ENCODE results near the gene SORCS2.

SORCS2 gene

GRCh38 chr4:7719354-7720174 lies 527.2 kb downstream of the SORCS2 start:
- H3K27me3 ChIP-seq (ENCODE audit: control insufficient read depth, insufficient read depth, low read length) = no peaks in the 10 kb centered on the region
- H3K9ac ChIP-seq (ENCODE audit: low read depth, low read length) = no peak overlapping the region
- H3K4me1 ChIP-seq (ENCODE audit: control insufficient read depth, insufficient read depth, low read length) = no peaks in the 10 kb centered on the region
- H3K36me3 ChIP-seq (ENCODE audit: control insufficient read depth, insufficient read depth, low read length) = no peaks in the 10 kb centered on the region
- no peaks in the 10 kb centered on the region for H3K9me3 ChIP-seq (ENCODE audit: control insufficient read depth, insufficient read depth, low read length)
- H3K4me3 ChIP-seq (ENCODE audit: low read depth, low read length) = no peak overlapping the region

DNA sequence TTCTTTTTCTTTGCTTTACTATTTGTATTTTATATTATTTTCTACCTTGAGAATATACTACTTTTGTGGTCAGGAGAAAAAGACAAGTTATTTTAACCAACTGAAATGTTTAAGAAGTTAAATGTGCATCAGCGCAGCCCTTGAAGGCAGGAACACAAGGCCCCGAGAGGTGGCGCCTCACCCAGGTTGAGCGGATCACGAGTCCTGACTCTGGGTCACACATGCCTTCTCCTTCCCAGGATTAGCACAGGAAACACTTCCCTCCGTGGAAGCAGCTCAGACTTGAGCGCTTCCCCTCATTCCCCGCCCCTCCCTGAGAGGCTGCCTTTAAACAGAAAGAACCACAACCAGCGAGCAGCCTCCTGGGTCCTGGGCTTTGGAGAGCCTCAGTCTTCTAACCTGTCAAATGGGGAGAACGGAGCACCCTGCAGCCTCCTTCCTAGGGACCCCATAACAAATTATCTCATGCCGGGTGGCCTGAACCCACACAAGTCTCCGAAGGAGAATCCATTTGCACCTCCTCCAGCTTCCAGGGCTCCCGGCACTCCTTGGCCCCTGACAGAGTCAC lies 529.7 kb downstream of the SORCS2 start:
- H3K27me3 ChIP-seq (ENCODE audit: control insufficient read depth, insufficient read depth, low read length) = no peaks in the 10 kb centered on the region
- no peaks in the 10 kb centered on the region for H3K9me3 ChIP-seq (ENCODE audit: control insufficient read depth, insufficient read depth, low read length)
- H3K9ac ChIP-seq (ENCODE audit: low read depth, low read length) = no peak overlapping the region
- no peak overlapping the region for H3K4me3 ChIP-seq (ENCODE audit: low read depth, low read length)
- H3K36me3 ChIP-seq (ENCODE audit: control insufficient read depth, insufficient read depth, low read length) = no peaks in the 10 kb centered on the region
- no peaks in the 10 kb centered on the region for H3K4me1 ChIP-seq (ENCODE audit: control insufficient read depth, insufficient read depth, low read length)

DNA sequence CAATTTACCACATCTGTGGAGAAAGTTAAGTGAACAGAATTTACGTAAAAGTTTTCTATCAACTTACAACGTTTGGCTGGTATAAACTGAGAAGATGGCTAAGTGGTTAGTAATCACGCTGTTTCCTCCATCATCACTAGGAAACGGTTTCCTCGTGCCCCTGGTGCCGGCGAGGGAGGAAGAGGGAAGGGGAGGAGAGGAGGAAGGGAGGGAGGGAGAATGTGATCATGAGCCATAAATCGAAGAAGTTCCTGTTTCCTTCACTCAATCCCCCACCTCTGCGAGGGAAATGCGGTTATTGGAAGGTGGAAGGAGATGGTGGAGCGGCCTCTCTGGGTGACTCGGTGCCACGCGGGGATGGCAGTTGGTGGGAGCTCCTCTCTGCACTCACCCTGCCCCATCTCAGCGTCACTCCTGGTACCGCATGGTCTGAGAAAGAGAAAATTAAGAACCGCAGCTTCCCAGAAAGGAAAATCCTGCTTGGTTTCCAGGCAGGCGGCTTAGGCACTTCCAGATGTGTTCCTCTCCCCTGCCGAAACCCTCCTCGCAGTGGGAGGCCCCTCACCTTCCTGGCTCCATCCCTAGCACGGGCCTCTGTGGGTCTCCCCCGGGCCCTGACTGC lies 530.5 kb downstream of the SORCS2 start:
- Histone ChIP-seq H3K9ac (ENCODE audit: low read depth, low read length) (no peak overlapping the region), H3K4me1 (ENCODE audit: control insufficient read depth, insufficient read depth, low read length) (no peaks in the 10 kb centered on the region), H3K4me3 (ENCODE audit: low read depth, low read length) (no peak overlapping the region), H3K27me3 (ENCODE audit: control insufficient read depth, insufficient read depth, low read length) (no peaks in the 10 kb centered on the region), H3K36me3 (ENCODE audit: control insufficient read depth, insufficient read depth, low read length) (no peaks in the 10 kb centered on the region), H3K9me3 (ENCODE audit: control insufficient read depth, insufficient read depth, low read length) (no peaks in the 10 kb centered on the region)

DNA sequence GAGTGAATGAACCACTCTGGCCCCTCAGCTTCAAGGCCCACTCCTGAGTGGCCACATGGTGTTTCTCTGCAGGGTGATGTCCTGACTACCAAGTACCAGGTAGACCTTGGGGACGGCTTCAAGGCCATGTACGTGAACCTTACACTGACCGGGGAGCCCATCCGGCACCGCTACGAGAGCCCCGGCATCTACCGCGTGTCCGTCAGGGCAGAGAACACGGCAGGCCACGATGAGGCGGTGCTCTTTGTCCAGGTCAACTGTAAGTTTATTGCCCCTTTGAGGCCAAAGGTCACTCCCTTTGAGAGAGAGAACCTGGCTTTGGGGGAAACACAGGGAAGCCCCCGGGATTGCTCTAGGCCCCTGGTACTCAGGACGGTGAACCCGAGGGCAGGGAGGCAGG lies 531.3 kb downstream of the SORCS2 start:
- no peaks in the 10 kb centered on the region for H3K27me3 ChIP-seq (ENCODE audit: control insufficient read depth, insufficient read depth, low read length)
- no peak overlapping the region for H3K9ac ChIP-seq (ENCODE audit: low read depth, low read length)
- no peak overlapping the region for H3K4me3 ChIP-seq (ENCODE audit: low read depth, low read length)

DNA sequence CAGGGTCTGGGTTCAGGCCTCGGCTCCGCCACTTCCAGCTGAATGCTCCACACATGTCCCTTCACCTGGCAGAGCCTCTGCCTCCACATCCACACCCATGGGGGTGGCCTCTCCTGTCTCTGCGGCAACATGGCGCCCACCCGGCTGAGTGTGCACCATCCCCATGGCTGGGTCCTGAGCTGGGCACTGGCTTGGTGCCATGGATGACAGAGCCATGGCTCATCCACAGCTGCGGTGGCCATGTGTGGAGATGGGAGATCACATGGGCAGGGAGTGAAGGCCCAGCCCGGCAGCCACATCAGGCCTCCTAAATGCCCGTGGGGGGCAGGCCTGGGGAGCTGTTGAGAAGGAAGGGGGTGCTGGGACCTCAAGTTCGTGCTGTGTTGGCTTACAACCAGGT lies 533.6 kb downstream of the SORCS2 start:
- Histone ChIP-seq H3K4me3 (ENCODE audit: low read depth, low read length) (no peak overlapping the region), H3K9me3 (ENCODE audit: control insufficient read depth, insufficient read depth, low read length) (no peaks in the 10 kb centered on the region), H3K27me3 (ENCODE audit: control insufficient read depth, insufficient read depth, low read length) (no peaks in the 10 kb centered on the region), H3K9ac (ENCODE audit: low read depth, low read length) (no peak overlapping the region), H3K36me3 (ENCODE audit: control insufficient read depth, insufficient read depth, low read length) (no peaks in the 10 kb centered on the region), H3K4me1 (ENCODE audit: control insufficient read depth, insufficient read depth, low read length) (no peaks in the 10 kb centered on the region)

More for the DNA sequence above, 531.3 kb downstream of the SORCS2 start:
- no peaks in the 10 kb centered on the region for H3K36me3 ChIP-seq (ENCODE audit: control insufficient read depth, insufficient read depth, low read length)
- H3K4me1 ChIP-seq (ENCODE audit: control insufficient read depth, insufficient read depth, low read length) = no peaks in the 10 kb centered on the region
- H3K9me3 ChIP-seq (ENCODE audit: control insufficient read depth, insufficient read depth, low read length) = no peaks in the 10 kb centered on the region

GRCh38 chr4:7726665-7727413 lies 534.5 kb downstream of the SORCS2 start:
- Histone ChIP-seq H3K9ac (ENCODE audit: low read depth, low read length) (no peak overlapping the region), H3K27me3 (ENCODE audit: control insufficient read depth, insufficient read depth, low read length) (no peaks in the 10 kb centered on the region), H3K9me3 (ENCODE audit: control insufficient read depth, insufficient read depth, low read length) (no peaks in the 10 kb centered on the region), H3K36me3 (ENCODE audit: control insufficient read depth, insufficient read depth, low read length) (no peaks in the 10 kb centered on the region), H3K4me1 (ENCODE audit: control insufficient read depth, insufficient read depth, low read length) (no peaks in the 10 kb centered on the region), H3K4me3 (ENCODE audit: low read depth, low read length) (no peak overlapping the region)

DNA sequence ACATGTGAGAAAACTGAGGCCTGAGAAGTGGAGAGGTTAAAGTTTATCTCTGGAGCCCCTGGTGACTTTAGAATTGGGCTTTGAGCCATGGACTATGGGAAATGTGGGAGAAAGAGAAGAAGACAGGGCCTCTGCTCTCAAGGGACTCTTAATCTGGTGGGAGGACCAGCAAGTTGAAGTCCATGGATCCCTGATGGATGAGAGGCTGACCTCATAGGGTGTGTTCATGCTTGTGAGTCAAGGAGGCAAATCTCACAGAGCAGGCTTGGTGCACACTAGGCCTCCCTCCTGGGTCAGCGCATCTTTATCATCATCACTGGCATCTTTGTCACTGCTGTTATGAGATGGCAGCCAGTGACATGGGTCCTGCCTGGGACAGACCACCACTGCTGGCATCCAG lies 535.4 kb downstream of the SORCS2 start:
- Histone ChIP-seq H3K4me1 (ENCODE audit: control insufficient read depth, insufficient read depth, low read length) (no peaks in the 10 kb centered on the region), H3K9ac (ENCODE audit: low read depth, low read length) (no peak overlapping the region), H3K9me3 (ENCODE audit: control insufficient read depth, insufficient read depth, low read length) (no peaks in the 10 kb centered on the region), H3K36me3 (ENCODE audit: control insufficient read depth, insufficient read depth, low read length) (no peaks in the 10 kb centered on the region), H3K4me3 (ENCODE audit: low read depth, low read length) (no peak overlapping the region), H3K27me3 (ENCODE audit: control insufficient read depth, insufficient read depth, low read length) (no peaks in the 10 kb centered on the region)

DNA sequence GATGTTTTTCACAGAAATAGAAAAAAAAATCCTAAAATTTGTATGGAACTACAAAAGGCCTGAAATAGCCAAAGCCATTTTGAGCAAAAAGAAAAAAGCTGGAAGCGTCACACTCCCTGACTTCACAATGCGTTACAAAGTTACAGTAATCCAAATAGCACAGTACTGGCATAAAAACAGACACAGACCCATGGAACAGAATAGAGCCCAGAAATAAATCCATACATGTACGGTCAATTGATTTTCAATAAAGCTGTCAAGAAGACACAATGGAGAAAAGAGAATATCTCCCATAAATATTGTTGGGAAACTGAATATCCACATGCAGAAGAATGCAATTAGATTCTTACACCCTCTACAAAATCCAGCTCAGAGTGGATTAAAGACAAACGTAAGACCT lies 539.1 kb downstream of the SORCS2 start:
- Histone ChIP-seq H3K9me3 (ENCODE audit: control insufficient read depth, insufficient read depth, low read length) (no peaks in the 10 kb centered on the region), H3K36me3 (ENCODE audit: control insufficient read depth, insufficient read depth, low read length) (no peaks in the 10 kb centered on the region), H3K4me3 (ENCODE audit: low read depth, low read length) (no peak overlapping the region), H3K9ac (ENCODE audit: low read depth, low read length) (no peak overlapping the region), H3K4me1 (ENCODE audit: control insufficient read depth, insufficient read depth, low read length) (no peaks in the 10 kb centered on the region), H3K27me3 (ENCODE audit: control insufficient read depth, insufficient read depth, low read length) (no peaks in the 10 kb centered on the region)

- Histone ChIP-seq H3K9ac (ENCODE audit: low read depth, low read length) (no peak overlapping the region), H3K9me3 (ENCODE audit: control insufficient read depth, insufficient read depth, low read length) (no peaks in the 10 kb centered on the region), H3K4me3 (ENCODE audit: low read depth, low read length) (no peak overlapping the region), H3K4me1 (ENCODE audit: control insufficient read depth, insufficient read depth, low read length) (no peaks in the 10 kb centered on the region), H3K36me3 (ENCODE audit: control insufficient read depth, insufficient read depth, low read length) (no peaks in the 10 kb centered on the region), H3K27me3 (ENCODE audit: control insufficient read depth, insufficient read depth, low read length) (no peaks in the 10 kb centered on the region)
Observed at GRCh38 chr4:7732263-7732662, 539.9 kb downstream of the SORCS2 start.

GRCh38 chr4:7733201-7733600 lies 540.9 kb downstream of the SORCS2 start:
- H3K36me3 ChIP-seq (ENCODE audit: control insufficient read depth, insufficient read depth, low read length) = peaks cover 2% of the 10 kb centered on the region
- H3K4me1 ChIP-seq (ENCODE audit: control insufficient read depth, insufficient read depth, low read length) = no peaks in the 10 kb centered on the region
- no peaks in the 10 kb centered on the region for H3K27me3 ChIP-seq (ENCODE audit: control insufficient read depth, insufficient read depth, low read length)
- H3K9ac ChIP-seq (ENCODE audit: low read depth, low read length) = no peak overlapping the region
- H3K9me3 ChIP-seq (ENCODE audit: control insufficient read depth, insufficient read depth, low read length) = no peaks in the 10 kb centered on the region
- no peak overlapping the region for H3K4me3 ChIP-seq (ENCODE audit: low read depth, low read length)

DNA sequence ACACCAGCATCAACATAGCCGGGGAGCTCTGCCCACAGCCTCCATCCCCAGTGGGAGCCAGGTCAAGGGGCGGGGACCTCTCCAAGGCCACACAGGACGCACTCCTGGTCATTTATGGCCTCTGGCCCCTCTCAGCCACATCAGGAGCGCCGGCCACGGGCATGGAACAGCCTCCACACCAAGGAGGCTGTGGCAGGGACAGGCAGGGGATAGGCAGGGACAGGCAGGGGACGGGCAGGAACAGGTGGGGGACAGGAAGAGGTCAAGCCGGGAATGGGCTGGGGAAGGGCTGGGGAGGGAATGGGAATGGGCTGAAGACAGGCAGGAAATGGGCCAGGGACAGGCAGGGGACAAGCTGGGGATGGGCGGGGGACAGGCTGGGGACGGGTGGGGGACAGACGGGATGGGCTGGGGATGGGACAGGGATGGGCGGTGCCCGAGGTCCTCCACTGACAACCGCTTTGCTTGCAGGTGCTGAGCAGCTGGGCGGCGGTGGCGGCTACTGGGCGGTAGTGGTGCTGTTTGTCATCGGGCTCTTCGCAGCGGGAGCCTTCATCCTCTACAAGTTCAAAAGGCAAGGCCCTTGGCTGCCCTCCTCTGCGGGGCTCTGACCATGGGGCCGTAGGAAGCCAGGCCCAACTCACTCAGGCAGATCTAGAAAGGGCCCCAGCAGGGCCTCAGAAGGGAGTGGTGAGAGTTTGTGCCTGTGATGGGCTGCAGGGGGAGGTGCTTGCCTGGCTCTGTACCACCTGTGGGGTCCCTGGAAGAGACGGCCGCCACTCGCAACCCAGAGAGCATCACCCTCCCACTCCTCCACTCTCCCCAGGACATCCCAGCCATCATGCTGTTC lies 541.7 kb downstream of the SORCS2 start:
- no peaks in the 10 kb centered on the region for H3K9me3 ChIP-seq (ENCODE audit: control insufficient read depth, insufficient read depth, low read length)
- H3K36me3 ChIP-seq (ENCODE audit: control insufficient read depth, insufficient read depth, low read length) = peaks cover 2% of the 10 kb centered on the region
- no peaks in the 10 kb centered on the region for H3K27me3 ChIP-seq (ENCODE audit: control insufficient read depth, insufficient read depth, low read length)

More for the DNA sequence above, 541.7 kb downstream of the SORCS2 start:
- Histone ChIP-seq H3K4me1 (ENCODE audit: control insufficient read depth, insufficient read depth, low read length) (no peaks in the 10 kb centered on the region), H3K4me3 (ENCODE audit: low read depth, low read length) (no peak overlapping the region), H3K9ac (ENCODE audit: low read depth, low read length) (no peak overlapping the region)

Data from iPS-15b (cell line).